ENCODE data around the gene ERCC3. TPM values are rescaled to one million over a fixed set of nuclear protein-coding genes. Genes with fewer than 3 reads are reported as not detected.
"Not testable (repeated sequence)": the region's sequence is repeated elsewhere in the genome, so short reads cannot be mapped to it uniquely, and the experiment has no call there.

Gene ERCC3
- total and polyA plus RNA-seq, 2 donors (not counting 3 experiments of a cell fraction or from before 2014, with no cell fraction given), result 40.7 to 47.3 TPM

- ChIA-PET CTCF (interaction anchor here (0.6 kb wide), 1 partner anchor 186 kb away, joined by 7 read pairs; no protein-coding TSS in a partner anchor), POLR2A (no interaction called here)
- no peaks in the 10 kb centered on the region for H4K20me1 ChIP-seq (replicated peaks; ENCODE audit: control insufficient read depth, extremely low read depth, insufficient read depth, low read length)
- H3K9me3 ChIP-seq (replicated peaks; ENCODE audit: control insufficient read depth, insufficient read depth, low read length), result no peaks in the 10 kb centered on the region
- TF ChIP-seq MYC (IDR thresholded peaks at IDR 0.05; ENCODE audit: low read depth, low read length) (no peak), POLR2A (IDR thresholded peaks at IDR 0.05; ENCODE audit: low read depth, low read length) (no peak), JUN (IDR thresholded peaks at IDR 0.05; ENCODE audit: borderline replicate concordance, insufficient read depth, insufficient read length, low read depth) (no peak), MAX (IDR thresholded peaks at IDR 0.05; ENCODE audit: insufficient read depth, insufficient read length) (no peak), POLR2AphosphoS5 (IDR thresholded peaks at IDR 0.05; ENCODE audit: insufficient read depth, low read depth, low read length) (no peak)
- H3K4me3 ChIP-seq (replicated peaks in 1 of 3; ENCODE audit: insufficient read depth in 1 of 3, low read depth in 1 of 3, low read length in 3 of 3), result no peak overlapping the region
- H3K4me2 ChIP-seq (ENCODE audit: insufficient read depth, low read length), result no peak overlapping the region
- no peaks in the 10 kb centered on the region for H3K79me2 ChIP-seq (ENCODE audit: control insufficient read depth, insufficient read depth, low read length)
- H3K27ac ChIP-seq (ENCODE audit: insufficient read depth, low read depth, low read length), result no peak overlapping the region
- no peaks in the 10 kb centered on the region for H3K27me3 ChIP-seq (ENCODE audit: control insufficient read depth in 2 of 2, insufficient read depth in 2 of 2, low read length in 2 of 2)
- no TSS peak for BruUV-seq (replicated peaks)
- H3K36me3 ChIP-seq (ENCODE audit: control insufficient read depth in 2 of 2, extremely low read depth in 1 of 2, insufficient read depth in 2 of 2, low read length in 2 of 2), result peaks cover 2 to 17% of the 10 kb centered on the region in 2 experiments
- dilution Hi-C loops (cut with MboI; ENCODE audit: extremely low pct_ligation_motif_present, low sequenced_read_pairs), result no loop called here
- intact Hi-C loops (cut with micrococcal nuclease), result no loop called here
- H3K9me1 ChIP-seq (replicated peaks; ENCODE audit: control insufficient read depth, extremely low read depth, insufficient read depth, low read length), result no peaks in the 10 kb centered on the region
- DNase-seq (ENCODE audit: low read depth, low spot score), result no peak
- no peaks in the 10 kb centered on the region for H3K4me1 ChIP-seq (ENCODE audit: control insufficient read depth, extremely low read depth, insufficient read depth, low read length)
- no peak overlapping the region for H3K9ac ChIP-seq (replicated peaks; ENCODE audit: extremely low read depth, insufficient read depth, low read length)
- no peak overlapping the region for H2AFZ ChIP-seq (ENCODE audit: low read depth, low read length)
- no peak for FAIRE-seq
Measured at GRCh38 chr2:127254386-127254981, 39.5 kb downstream of the ERCC3 start.

- H3K4me2 ChIP-seq (ENCODE audit: insufficient read depth, low read length); H3K9ac ChIP-seq (replicated peaks; ENCODE audit: extremely low read depth, insufficient read depth, low read length); H3K79me2 ChIP-seq (ENCODE audit: control insufficient read depth, insufficient read depth, low read length); H3K9me3 ChIP-seq (replicated peaks; ENCODE audit: control insufficient read depth, insufficient read depth, low read length); H3K36me3 ChIP-seq (ENCODE audit: control insufficient read depth in 2 of 2, extremely low read depth in 1 of 2, insufficient read depth in 2 of 2, low read length in 2 of 2); H3K4me3 ChIP-seq (replicated peaks in 1 of 3; ENCODE audit: insufficient read depth in 1 of 3, low read depth in 1 of 3, low read length in 3 of 3); DNase-seq (ENCODE audit: low read depth, low spot score); intact Hi-C loops (cut with micrococcal nuclease); H3K27ac ChIP-seq (ENCODE audit: insufficient read depth, low read depth, low read length); H4K20me1 ChIP-seq (replicated peaks; ENCODE audit: control insufficient read depth, extremely low read depth, insufficient read depth, low read length); H2AFZ ChIP-seq (ENCODE audit: low read depth, low read length); dilution Hi-C loops (cut with MboI; ENCODE audit: extremely low pct_ligation_motif_present, low sequenced_read_pairs); POLR2A ChIA-PET; BruUV-seq (replicated peaks); H3K4me1 ChIP-seq (ENCODE audit: control insufficient read depth, extremely low read depth, insufficient read depth, low read length); H3K27me3 ChIP-seq (ENCODE audit: control insufficient read depth in 2 of 2, insufficient read depth in 2 of 2, low read length in 2 of 2); H3K9me1 ChIP-seq (replicated peaks; ENCODE audit: control insufficient read depth, extremely low read depth, insufficient read depth, low read length): not testable (repeated sequence)
- CTCF ChIA-PET, result interaction anchor here (1.6 kb wide), 1 partner anchor 22 kb away, joined by 3 read pairs; no protein-coding TSS in a partner anchor
- peak; percentile 35 for FAIRE-seq
Measured at GRCh38 chr2:127241184-127241583, 52.8 kb downstream of the ERCC3 start.
